Uterus (tissue), 4 donors: Measurements from ENCODE around the gene CCDC184. TPM values are rescaled to one million over a fixed set of nuclear protein-coding genes. Genes with fewer than 3 reads are reported as not detected.
"Not testable (repeated sequence)": the region's sequence is repeated elsewhere in the genome, so short reads cannot be mapped to it uniquely, and the experiment has no call there.

Source experiments
- DNase-seq, 2 donors: peaks; one replicate each; pipeline ENCODE4 v3.0.0-alpha.2; 2019 to 2020
- H3K27ac ChIP-seq, 2 donors: fragments of 200-600 bp; sonication (generic); 1 replicate in 1 of 2; 2 replicates in 1 of 2; pipeline ENCODE4 v1.5.1; 2016 to 2018
- H3K27me3 ChIP-seq, 2 donors: fragments of 200-600 bp; sonication (generic); one replicate each; pipeline ENCODE4 v1.5.1; 2018 to 2019; ENCODE audit warnings: control low read depth in 1 of 2
- H3K36me3 ChIP-seq, 2 donors: fragments of 200-600 bp; sonication (generic); one replicate each; pipeline ENCODE4 v1.5.1; 2019; ENCODE audit warnings: control low read depth in 1 of 2
- H3K4me1 ChIP-seq, 2 donors: fragments of 200-600 bp; sonication (generic); one replicate each; pipeline ENCODE4 v1.5.1; 2018 to 2019; ENCODE audit warnings: control low read depth in 1 of 2
- H3K4me3 ChIP-seq, 2 donors: fragments of 200-600 bp; sonication (generic); 1 replicate in 1 of 2; 2 replicates in 1 of 2; pipeline ENCODE4 v1.5.1; 2018 to 2019; ENCODE audit warnings: mild to moderate bottlenecking in 1 of 2
- H3K9me3 ChIP-seq, 2 donors: fragments of 200-600 bp; sonication (generic); one replicate each; pipeline ENCODE4 v1.5.1; 2019; ENCODE audit warnings: control low read depth in 1 of 2
- POLR2A ChIP-seq, 2 donors: fragments of 450-650 bp; IDR thresholded peaks; one replicate each; pipeline ENCODE4 v1.6.1; 2016; ENCODE audit warnings: antibody characterized with exemption in 2 of 2, mild to moderate bottlenecking in 1 of 2, moderate library complexity in 1 of 2
- intact Hi-C: fragments of 100-400 bp; cut with DNase I; formaldehyde crosslinking; loops from one replicate; pipeline ENCODE4 v1.15.1; 2023; ENCODE audit warnings: low total_unique reads
- total RNA-seq, 4 donors: library from RNA; depleted of rRNA in 3 of 4; stranded (reverse); fragments of >200 nt in 3 of 4; gene quantifications; one replicate each; pipeline versions ENCODE4 v1.1.0 to v1.2.4, GENCODE V29; 2014 to 2023
- TF ChIP-seq, protein P1 (sequence below), 4 experiments: fragments of 200-600 bp in 2 of 4; fragments of 450-650 bp in 2 of 4; sonication (generic) in 2 of 4; IDR thresholded peaks; one replicate each; pipeline ENCODE4 v1.5.1; 2016 to 2019; ENCODE audit warnings: antibody characterized with exemption in 4 of 4, mild to moderate bottlenecking in 2 of 4, moderate library complexity in 1 of 4
- donor health status: DM: yes; HTN: yes; CAD: no.

CCDC184 gene
- total RNA-seq, 4 donors from 2014 or later, result 2.4 to 9.1 (median 2.7) TPM; not detected in 1

DNA sequence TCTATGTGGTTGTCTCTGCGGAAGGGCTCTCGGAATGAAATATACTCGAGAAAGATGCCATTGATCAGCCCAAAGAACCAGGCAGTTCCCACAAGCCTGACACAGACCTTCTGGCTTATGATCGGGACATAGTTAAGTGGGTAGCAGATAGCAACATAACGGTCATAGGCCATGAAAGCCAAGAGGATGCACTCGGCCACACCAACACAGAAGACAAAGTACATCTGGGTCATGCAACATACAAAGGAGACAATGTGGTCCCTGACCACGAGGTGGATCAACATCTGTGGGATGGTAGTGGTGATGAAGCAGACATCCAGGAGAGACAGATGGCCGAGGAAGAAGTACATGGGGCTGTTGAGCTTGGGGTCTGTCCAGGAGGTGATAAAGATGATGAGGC, 19.3 kb downstream of the CCDC184 start:
- peaks cover 0 to 3% of the 10 kb centered on the region in 2 donors for H3K9me3 ChIP-seq
- intact Hi-C loops, result no loop called here

DNA sequence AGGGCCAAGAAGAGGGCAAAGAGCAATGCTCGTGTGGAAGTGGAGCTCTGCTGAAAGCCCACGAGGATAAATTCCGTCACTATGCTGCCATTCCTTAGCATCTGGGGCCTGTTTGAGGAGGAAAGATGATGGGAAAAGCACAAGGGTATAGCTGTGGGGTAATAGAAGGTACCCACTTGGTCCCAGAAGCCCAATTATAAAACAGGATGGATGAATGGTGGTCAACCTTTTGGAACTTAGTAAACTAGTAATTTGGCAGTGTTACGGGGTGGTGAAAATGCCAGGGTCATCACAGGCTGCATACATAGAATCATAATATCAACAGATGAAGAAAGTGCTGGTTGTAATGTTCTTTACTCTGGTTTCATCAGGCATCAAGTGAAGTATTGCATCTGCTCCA, 19.7 kb downstream of the CCDC184 start, which contains the start of gene OR10AD1:
TSS of gene OR10AD1 (minus strand) at position 101 of the 400 bp plus-strand sequence. CDS start at position 101, 0 bp downstream.
- intact Hi-C loops, result no loop called here
- peaks cover 0 to 3% of the 10 kb centered on the region in 2 donors for H3K9me3 ChIP-seq
- TF ChIP-seq, protein P1, sequence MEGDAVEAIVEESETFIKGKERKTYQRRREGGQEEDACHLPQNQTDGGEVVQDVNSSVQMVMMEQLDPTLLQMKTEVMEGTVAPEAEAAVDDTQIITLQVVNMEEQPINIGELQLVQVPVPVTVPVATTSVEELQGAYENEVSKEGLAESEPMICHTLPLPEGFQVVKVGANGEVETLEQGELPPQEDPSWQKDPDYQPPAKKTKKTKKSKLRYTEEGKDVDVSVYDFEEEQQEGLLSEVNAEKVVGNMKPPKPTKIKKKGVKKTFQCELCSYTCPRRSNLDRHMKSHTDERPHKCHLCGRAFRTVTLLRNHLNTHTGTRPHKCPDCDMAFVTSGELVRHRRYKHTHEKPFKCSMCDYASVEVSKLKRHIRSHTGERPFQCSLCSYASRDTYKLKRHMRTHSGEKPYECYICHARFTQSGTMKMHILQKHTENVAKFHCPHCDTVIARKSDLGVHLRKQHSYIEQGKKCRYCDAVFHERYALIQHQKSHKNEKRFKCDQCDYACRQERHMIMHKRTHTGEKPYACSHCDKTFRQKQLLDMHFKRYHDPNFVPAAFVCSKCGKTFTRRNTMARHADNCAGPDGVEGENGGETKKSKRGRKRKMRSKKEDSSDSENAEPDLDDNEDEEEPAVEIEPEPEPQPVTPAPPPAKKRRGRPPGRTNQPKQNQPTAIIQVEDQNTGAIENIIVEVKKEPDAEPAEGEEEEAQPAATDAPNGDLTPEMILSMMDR (IDR thresholded peaks at IDR 0.05), result no peak
- no peak for TF ChIP-seq POLR2A (IDR thresholded peaks at IDR 0.05)

More for the DNA sequence above, 19.3 kb downstream of the CCDC184 start:
- Histone ChIP-seq H3K36me3 (no peaks in the 10 kb centered on the region), H3K27ac (no peak overlapping the region), H3K4me3 (no peak overlapping the region), H3K4me1 (peaks cover 0 to 10% of the 10 kb centered on the region in 2 donors), H3K27me3 (no peaks in the 10 kb centered on the region)
- no peak for DNase-seq
- no peak for TF ChIP-seq POLR2A (IDR thresholded peaks at IDR 0.05)
- TF ChIP-seq, protein P1 (IDR thresholded peaks at IDR 0.05), result no peak

DNA sequence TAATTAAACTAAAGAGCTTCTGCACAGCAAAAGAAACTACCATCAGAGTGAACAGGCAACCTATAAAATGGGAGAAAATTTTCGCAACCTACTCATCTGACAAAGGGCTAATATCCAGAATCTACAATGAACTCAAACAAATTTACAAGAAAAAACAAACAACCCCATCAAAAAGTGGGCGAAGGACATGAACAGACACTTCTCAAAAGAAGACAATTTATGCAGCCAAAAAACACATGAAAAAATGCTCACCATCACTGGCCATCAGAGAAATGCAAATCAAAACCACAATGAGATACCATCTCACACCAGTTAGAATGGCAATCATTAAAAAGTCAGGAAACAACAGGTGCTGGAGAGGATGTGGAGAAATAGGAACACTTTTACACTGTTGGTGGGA, 26.1 kb downstream of the CCDC184 start:
- DNase-seq, intact Hi-C loops, H3K27ac ChIP-seq, H3K4me3 ChIP-seq, H3K4me1 ChIP-seq, H3K36me3 ChIP-seq, H3K27me3 ChIP-seq, H3K9me3 ChIP-seq: not testable (repeated sequence)

More for the DNA sequence above, 19.7 kb downstream of the CCDC184 start, which contains the start of gene OR10AD1:
- no peaks in the 10 kb centered on the region for H3K36me3 ChIP-seq
- H3K4me1 ChIP-seq, result peaks cover 0 to 10% of the 10 kb centered on the region in 2 donors
- DNase-seq, result no peak
- H3K27me3 ChIP-seq, result no peaks in the 10 kb centered on the region
- H3K27ac ChIP-seq, result peak within 1 kb of the TSS in 1 of 2 donors; percentile 36
- H3K4me3 ChIP-seq, result no peak within 1 kb of the TSS

DNA sequence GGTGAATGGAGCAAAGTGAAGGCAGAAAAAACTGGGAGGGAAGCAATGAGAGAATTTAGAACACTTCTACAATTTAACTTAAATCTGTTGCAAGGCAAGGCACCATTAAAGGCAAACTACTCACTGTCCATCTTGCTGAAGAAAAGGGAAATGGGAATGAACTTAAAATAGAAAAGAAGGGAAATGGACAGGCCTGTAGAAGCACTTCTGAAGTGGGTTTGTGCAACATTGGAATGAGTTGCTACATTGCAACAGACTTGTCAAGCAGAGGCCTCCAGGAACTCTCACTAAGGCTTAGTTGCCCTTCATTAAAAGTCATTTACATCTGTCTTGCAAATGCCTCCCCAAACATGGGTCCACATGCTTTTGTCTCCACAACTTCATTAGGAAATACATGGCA, 33.3 kb downstream of the CCDC184 start:
- intact Hi-C loops, result no loop called here
- Histone ChIP-seq H3K27me3 (no peaks in the 10 kb centered on the region), H3K27ac (no peak overlapping the region), H3K4me3 (no peak overlapping the region), H3K4me1 (no peaks in the 10 kb centered on the region), H3K9me3 (no peaks in the 10 kb centered on the region), H3K36me3 (no peaks in the 10 kb centered on the region)
- TF ChIP-seq, protein P1 (IDR thresholded peaks at IDR 0.05), result no peak
- TF ChIP-seq POLR2A (IDR thresholded peaks at IDR 0.05), result no peak
- no peak for DNase-seq

DNA sequence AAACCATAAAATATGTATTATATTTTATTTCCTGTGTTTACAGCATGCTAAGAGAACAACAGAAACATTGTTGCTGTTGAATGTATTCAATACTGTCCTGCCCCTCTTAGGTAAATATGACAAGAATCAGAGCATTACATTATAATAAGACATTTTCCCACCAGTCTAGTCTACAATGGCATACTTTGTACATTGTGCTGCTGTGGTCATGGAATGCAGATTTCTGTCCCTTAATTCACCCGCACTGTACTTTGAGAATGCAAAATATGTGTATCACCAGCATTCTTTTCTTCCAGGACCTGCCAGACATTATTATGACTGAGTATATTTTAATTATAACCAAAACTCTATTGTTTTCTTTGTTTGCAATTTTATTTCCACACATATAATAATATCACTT, 36.2 kb downstream of the CCDC184 start:
- TF ChIP-seq, protein P1 (IDR thresholded peaks at IDR 0.05), result no peak
- TF ChIP-seq POLR2A (IDR thresholded peaks at IDR 0.05), result no peak
- no peak overlapping the region for H3K4me3 ChIP-seq
- H3K27me3 ChIP-seq, result no peaks in the 10 kb centered on the region
- intact Hi-C loops, result no loop called here
- H3K27ac ChIP-seq, result no peak overlapping the region
- no peaks in the 10 kb centered on the region for H3K9me3 ChIP-seq
- no peak for DNase-seq
- no peaks in the 10 kb centered on the region for H3K36me3 ChIP-seq
- no peaks in the 10 kb centered on the region for H3K4me1 ChIP-seq

DNA sequence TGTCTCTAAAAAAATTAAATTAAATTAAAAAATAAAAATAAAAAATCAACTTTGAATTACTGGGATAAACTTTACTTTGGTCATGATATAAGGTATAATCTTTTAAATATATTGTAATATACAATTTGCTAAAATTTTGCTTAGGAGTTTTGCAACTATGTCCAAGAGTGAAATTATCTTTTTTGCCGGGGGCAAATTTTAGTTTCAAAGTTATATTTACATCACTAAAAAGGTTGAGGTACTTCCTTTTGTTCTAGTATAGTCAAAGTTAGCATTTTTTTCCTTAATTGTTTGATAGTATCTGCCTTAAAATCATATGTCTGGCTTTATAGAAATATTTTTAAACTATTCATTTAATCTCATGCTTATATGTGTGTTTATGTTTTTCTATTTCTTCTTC, 37.3 kb downstream of the CCDC184 start:
- no peaks in the 10 kb centered on the region for H3K36me3 ChIP-seq
- DNase-seq, result no peak
- no peaks in the 10 kb centered on the region for H3K9me3 ChIP-seq
- H3K4me3 ChIP-seq, result no peak overlapping the region
- TF ChIP-seq, protein P1 (IDR thresholded peaks at IDR 0.05), result no peak
- TF ChIP-seq POLR2A (IDR thresholded peaks at IDR 0.05), result no peak
- H3K27ac ChIP-seq, result no peak overlapping the region
- H3K4me1 ChIP-seq, result no peaks in the 10 kb centered on the region
- no peaks in the 10 kb centered on the region for H3K27me3 ChIP-seq
- intact Hi-C loops, result no loop called here
